Sigmoid colon (tissue), 7 donors: ENCODE data around the gene CRLF1. TPM values are rescaled to one million over a fixed set of nuclear protein-coding genes. Genes with fewer than 3 reads are reported as not detected.

Experiments
- DNase-seq: peaks from one replicate; pipeline ENCODE4 v3.0.0-alpha.2; 2019
- H3K27ac ChIP-seq, 4 donors: fragments of 200-600 bp; sonication (generic); one replicate each; pipeline ENCODE4 v1.5.1; 2016 to 2019; ENCODE audit warnings: mild to moderate bottlenecking in 1 of 4
- H3K27me3 ChIP-seq, 3 donors: fragments of 200-600 bp; sonication (generic); one replicate each; pipeline ENCODE4 v1.5.1; 2019; ENCODE audit warnings: mild to moderate bottlenecking in 1 of 3
- H3K36me3 ChIP-seq, 4 donors: fragments of 200-600 bp; sonication (generic); one replicate each; pipeline ENCODE4 v1.5.1; 2016 to 2019
- H3K4me1 ChIP-seq, 4 donors: fragments of 200-600 bp; sonication (generic); one replicate each; pipeline ENCODE4 v1.5.1; 2017 to 2019
- H3K4me3 ChIP-seq, 4 donors: fragments of 200-600 bp; sonication (generic); one replicate each; pipeline ENCODE4 v1.5.1; 2017 to 2019; ENCODE audit warnings: mild to moderate bottlenecking in 2 of 4, moderate library complexity in 1 of 4
- H3K9me3 ChIP-seq, 4 donors: fragments of 200-600 bp in 3 of 4; sonication (generic) in 3 of 4; one replicate each; pipeline versions ENCODE4 v1.5.1 to v1.6.1; 2013 to 2019
- CTCF ChIP-seq, 4 experiments: fragments of 450-650 bp in 3 of 4; fragments of 200-600 bp in 1 of 4; IDR thresholded peaks; one replicate each; pipeline ENCODE4 v1.5.1; 2016 to 2019; ENCODE audit warnings: antibody characterized with exemption in 4 of 4, mild to moderate bottlenecking in 3 of 4, moderate library complexity in 2 of 4
- EP300 ChIP-seq, 4 donors: sonication (generic); formaldehyde crosslinking; IDR thresholded peaks; one replicate each; pipeline ENCODE4 v1.6.1; 2017; ENCODE audit warnings: antibody characterized with exemption in 4 of 4
- POLR2A ChIP-seq, 2 donors: fragments of 450-650 bp; IDR thresholded peaks; one replicate each; pipeline ENCODE4 v1.6.1; 2016; ENCODE audit warnings: antibody characterized with exemption in 2 of 2, mild to moderate bottlenecking in 2 of 2, moderate library complexity in 2 of 2
- POLR2AphosphoS5 ChIP-seq, 4 donors: sonication (generic); formaldehyde crosslinking; IDR thresholded peaks; one replicate each; pipeline ENCODE4 v1.6.1; 2017; ENCODE audit warnings: antibody characterized with exemption in 4 of 4
- WGBS, 2 donors: extraction: QIAGEN DNeasy Blood & Tissue Kit; methylation state at CpG; one replicate each; pipeline ENCODE4 v1.1.7; 2013; 5-methylcytosine and 5-hydroxymethylcytosine counted together
- intact Hi-C: fragments of 100-400 bp; cut with DNase I; formaldehyde crosslinking; loops from one replicate; pipeline ENCODE4 v1.15.1; 2023
- polyA plus RNA-seq, 3 donors: library from polyadenylated mRNA; stranded (reverse); fragments of 200-250 nt; gene quantifications; one replicate each; pipeline ENCODE4 v1.2.3, GENCODE V29; 2013
- total RNA-seq, 4 donors: library from RNA; depleted of rRNA; stranded (reverse); fragments of >200 nt; gene quantifications; one replicate each; pipeline ENCODE4 v1.1.0, GENCODE V29; 2016
- donor health status: healthy with polysubstance abuse.
- donor health status: Bipolar disorder and iron deficiency.
- donor health status: healthy.

Gene CRLF1
- total and polyA plus RNA-seq, 7 donors, result 0.60 to 28.8 (median 6.1) TPM; not detected in 1

GRCh38 chr19:18568367-18568766 is 38.2 kb downstream of the CRLF1 start:
- WGBS, 2 donors, result 95 to 96% methylated on average over 15 of the region's 15 CpGs
- H3K9me3 ChIP-seq, result no peaks in the 10 kb centered on the region
- DNase-seq, result no peak
- no peaks in the 10 kb centered on the region for H3K27me3 ChIP-seq
- H3K4me1 ChIP-seq, result peaks cover 0 to 21% (median 18%) of the 10 kb centered on the region in 4 donors
- no peak overlapping the region for H3K27ac ChIP-seq
- intact Hi-C loops, result no loop called here
- no peak overlapping the region for H3K4me3 ChIP-seq
- H3K36me3 ChIP-seq, result peaks cover 27 to 66% (median 49%) of the 10 kb centered on the region in 4 donors
- TF ChIP-seq EP300 (IDR thresholded peaks at IDR 0.05) (no peak), CTCF (IDR thresholded peaks at IDR 0.05) (no peak), POLR2AphosphoS5 (IDR thresholded peaks at IDR 0.05) (no peak), POLR2A (IDR thresholded peaks at IDR 0.05) (no peak)

GRCh38 chr19:18566953-18567352 is 39.6 kb downstream of the CRLF1 start:
- no peak for TF ChIP-seq POLR2A (IDR thresholded peaks at IDR 0.05)
- TF ChIP-seq POLR2AphosphoS5 (IDR thresholded peaks at IDR 0.05), result no peak
- no peak for TF ChIP-seq EP300 (IDR thresholded peaks at IDR 0.05)
- no peak for TF ChIP-seq CTCF (IDR thresholded peaks at IDR 0.05)
- 95 to 96% methylated on average over 8 of the region's 8 CpGs for WGBS, 2 donors

GRCh38 chr19:18562086-18562485 is 44.5 kb downstream of the CRLF1 start:
- intact Hi-C loops, result no loop called here
- Histone ChIP-seq H3K4me3 (no peak overlapping the region), H3K27me3 (no peaks in the 10 kb centered on the region), H3K4me1 (peaks cover 0 to 16% (median 7%) of the 10 kb centered on the region in 4 donors), H3K36me3 (peaks cover 18 to 57% (median 37%) of the 10 kb centered on the region in 4 donors), H3K9me3 (no peaks in the 10 kb centered on the region), H3K27ac (peak overlapping the region in 2 of 4 donors; percentile 25 to 67)
- 85 to 88% methylated on average over 14 of the region's 14 CpGs for WGBS, 2 donors
- TF ChIP-seq POLR2AphosphoS5 (IDR thresholded peaks at IDR 0.05) (no peak), CTCF (IDR thresholded peaks at IDR 0.05) (no peak), POLR2A (IDR thresholded peaks at IDR 0.05) (no peak), EP300 (IDR thresholded peaks at IDR 0.05) (no peak)
- DNase-seq, result no peak

More at GRCh38 chr19:18566953-18567352, 39.6 kb downstream of the CRLF1 start:
- Histone ChIP-seq H3K36me3 (peaks cover 26 to 77% (median 55%) of the 10 kb centered on the region in 4 donors), H3K27ac (no peak overlapping the region), H3K4me1 (peaks cover 0 to 7% (median 5%) of the 10 kb centered on the region in 4 donors), H3K9me3 (no peaks in the 10 kb centered on the region), H3K4me3 (no peak overlapping the region), H3K27me3 (no peaks in the 10 kb centered on the region)
- DNase-seq, result no peak
- intact Hi-C loops, result no loop called here

GRCh38 chr19:18559685-18560084 is 46.9 kb downstream of the CRLF1 start:
- TF ChIP-seq EP300 (IDR thresholded peaks at IDR 0.05) (no peak), POLR2A (IDR thresholded peaks at IDR 0.05) (no peak), POLR2AphosphoS5 (IDR thresholded peaks at IDR 0.05) (no peak), CTCF (IDR thresholded peaks at IDR 0.05) (no peak)
- H3K9me3 ChIP-seq, result no peaks in the 10 kb centered on the region
- intact Hi-C loops, result no loop called here
- WGBS, 2 donors, result 75 to 77% methylated on average over 5 of the region's 5 CpGs
- peaks cover 7 to 33% (median 16%) of the 10 kb centered on the region in 4 donors for H3K36me3 ChIP-seq
- no peaks in the 10 kb centered on the region for H3K27me3 ChIP-seq
- H3K27ac ChIP-seq, result peak overlapping the region in 2 of 4 donors; percentile 4 to 90
- peaks cover 0 to 16% (median 7%) of the 10 kb centered on the region in 4 donors for H3K4me1 ChIP-seq
- H3K4me3 ChIP-seq, result no peak overlapping the region
- no peak for DNase-seq

GRCh38 chr19:18558604-18559003 is 48.0 kb downstream of the CRLF1 start:
- DNase-seq, result no peak
- Histone ChIP-seq H3K27me3 (no peaks in the 10 kb centered on the region), H3K9me3 (no peaks in the 10 kb centered on the region), H3K36me3 (peaks cover 0 to 22% (median 9%) of the 10 kb centered on the region in 4 donors), H3K4me3 (peak overlapping the region; percentile 56 to 95 (median 77)), H3K4me1 (peaks cover 0 to 16% (median 7%) of the 10 kb centered on the region in 4 donors), H3K27ac (peak overlapping the region; percentile 86 to 98 (median 92))
- intact Hi-C loops, result no loop called here
- 54 to 68% methylated on average over 3 of the region's 3 CpGs for WGBS, 2 donors
- TF ChIP-seq POLR2A (IDR thresholded peaks at IDR 0.05) (no peak), CTCF (IDR thresholded peaks at IDR 0.05) (no peak), POLR2AphosphoS5 (IDR thresholded peaks at IDR 0.05) (no peak), EP300 (IDR thresholded peaks at IDR 0.05) (no peak)
